K562 (cell line): ENCODE measurements around the gene POP7. TPM values are rescaled to one million over a fixed set of nuclear protein-coding genes. Genes with fewer than 3 reads are reported as not detected.

Experiments used
- ATAC-seq: fragments of 200-7000 bp; cut with Tn5 transposase; 3 replicates; pipeline ENCODE4 v1.9.1; 2020; ENCODE audit warnings: moderate library complexity
- BruUV-seq: library from RNA; stranded (reverse); fragments of 400-500 nt; replicated peaks from 2 replicates; lab custom pipeline; 2021; lab: Mats Ljungman, UMichigan
- CTCF ChIA-PET: fragments of 300-600 bp; formaldehyde crosslinking; extraction: SDS; loops from one replicate; lab custom pipeline; 2021; ENCODE audit warnings: low intra/inter-chr PET ratio; lab: Yijun Ruan, JAX
- POLR2A ChIA-PET: fragments of 300-600, 350-650 bp; sonication (Branson Sonifier 250); formaldehyde crosslinking; extraction: SDS; loops from one replicate; lab custom pipeline; 2021; ENCODE audit warnings: antibody characterized with exemption, inconsistent platforms; lab: Yijun Ruan, JAX
- DNase-seq, 4 experiments: peaks; one replicate each; pipeline versions ENCODE4 v3.0.0 to v3.0.0-alpha.2; 2011 to 2018; ENCODE audit warnings: low spot score in 3 of 4, mixed read lengths in 3 of 4; ENCODE audit errors: extremely low read depth in 1 of 4
- FAIRE-seq: peaks from 2 replicates; lab custom pipeline; 2011; peaks lifted over from hg19 to GRCh38; lab: Jason Lieb, UNC
- H2AFZ ChIP-seq: 2 replicates; pipeline ENCODE4 v1.6.0; 2011; ENCODE audit warnings: low read depth, low read length, control low read depth, inconsistent platforms
- H3K27ac ChIP-seq: fragments of 200-600 bp; 3 replicates; pipeline ENCODE4 v1.8.0; 2011; ENCODE audit warnings: low read depth, mild to moderate bottlenecking, control low read depth, inconsistent platforms, low read length, moderate library complexity, mixed read lengths; ENCODE audit errors: extremely low read depth
- H3K27me3 ChIP-seq, 2 experiments: fragments of 300-600 bp in 1 of 2; 2 replicates in 1 of 2; 3 replicates in 1 of 2; pipeline versions ENCODE4 v1.6.0 to v1.8.0; 2011; ENCODE audit warnings: inconsistent platforms in 2 of 2, low read length in 2 of 2, mild to moderate bottlenecking in 1 of 2, mixed read lengths in 1 of 2, moderate library complexity in 1 of 2; ENCODE audit not compliant: control insufficient read depth in 2 of 2, insufficient read depth in 2 of 2
- H3K36me3 ChIP-seq: fragments of 300-600 bp; 3 replicates; pipeline ENCODE4 v1.8.0; 2011; ENCODE audit warnings: mild to moderate bottlenecking, low read length, inconsistent platforms; ENCODE audit not compliant: control insufficient read depth, insufficient read depth
- H3K4me1 ChIP-seq, 2 experiments: fragments of 200-600 bp in 1 of 2; replicated peaks in 1 of 2; 2 replicates in 1 of 2; 3 replicates in 1 of 2; pipeline versions ENCODE4 v1.5.1 to v1.8.0; 2011; ENCODE audit warnings: inconsistent platforms in 2 of 2, low read length in 2 of 2, mild to moderate bottlenecking in 1 of 2, mixed read lengths in 1 of 2, moderate library complexity in 1 of 2; ENCODE audit not compliant: control insufficient read depth in 2 of 2, insufficient read depth in 2 of 2
- H3K4me2 ChIP-seq: 2 replicates; pipeline ENCODE4 v1.6.1; 2011; ENCODE audit warnings: low read length, control low read depth, inconsistent platforms, mixed read lengths; ENCODE audit not compliant: insufficient read depth
- H3K4me3 ChIP-seq: fragments of 200-600 bp; sonication (generic), shearing (Covaris generic); 2 replicates; pipeline ENCODE4 v1.5.1; 2016; ENCODE audit warnings: control low read depth, inconsistent platforms
- H3K79me2 ChIP-seq: fragments of 200-600 bp; 3 replicates; pipeline ENCODE4 v1.8.0; 2011; ENCODE audit warnings: low read length, inconsistent platforms; ENCODE audit not compliant: control insufficient read depth, insufficient read depth
- H3K9ac ChIP-seq, 2 experiments: 2 replicates each; pipeline versions ENCODE4 v1.6.0 to v1.6.1; 2011; ENCODE audit warnings: low read depth in 2 of 2, low read length in 2 of 2, control low read depth in 1 of 2, inconsistent platforms in 1 of 2, mild to moderate bottlenecking in 1 of 2, mixed read lengths in 1 of 2; ENCODE audit not compliant: insufficient read depth in 1 of 2
- H3K9me1 ChIP-seq: one replicate; pipeline ENCODE4 v1.6.0; 2011; ENCODE audit warnings: inconsistent platforms, mild to moderate bottlenecking, low read length, moderate library complexity; ENCODE audit not compliant: control insufficient read depth, insufficient read depth
- H3K9me3 ChIP-seq: replicated peaks from 2 replicates; pipeline ENCODE4 v1.5.1; 2011; ENCODE audit warnings: low read depth, low read length, inconsistent platforms; ENCODE audit not compliant: control insufficient read depth, insufficient read depth
- H4K20me1 ChIP-seq: replicated peaks from 2 replicates; pipeline ENCODE4 v1.6.1; 2011; ENCODE audit warnings: low read length, inconsistent platforms, mixed read lengths; ENCODE audit not compliant: control insufficient read depth, insufficient read depth
- ATF7 ChIP-seq: fragments of 450-650 bp; IDR thresholded peaks from 2 replicates; pipeline ENCODE4 v1.7.1; 2014; ENCODE audit warnings: mild to moderate bottlenecking, moderate library complexity
- CXXC5 ChIP-seq: fragments of 250-450 bp; sonication (Bioruptor Pico); IDR thresholded peaks from 2 replicates; pipeline ENCODE4 v1.8.0; 2022; ENCODE audit warnings: inconsistent platforms, mild to moderate bottlenecking, moderate library complexity
- E2F8 ChIP-seq: fragments of 450-650 bp; IDR thresholded peaks from 2 replicates; pipeline ENCODE4 v1.7.1; 2018; ENCODE audit warnings: mild to moderate bottlenecking, low read depth; ENCODE audit not compliant: partially characterized antibody
- ELF1 ChIP-seq: fragments of 200-800 bp; sonication (Bioruptor generic); IDR thresholded peaks from 2 replicates; pipeline ENCODE4 v1.6.1; 2016; ENCODE audit warnings: missing genetic modification characterization, missing compliant biosample characterization
- FOSL1 ChIP-seq: fragments of 200-800 bp; sonication (Bioruptor generic); conservative IDR thresholded peaks from 2 replicates; pipeline ENCODE4 v1.6.1; 2016; ENCODE audit warnings: missing genetic modification characterization, missing compliant biosample characterization
- FOXP4 ChIP-seq: sonication (generic); formaldehyde crosslinking; IDR thresholded peaks from 2 replicates; pipeline ENCODE4 v1.8.0; 2022; ENCODE audit warnings: mild to moderate bottlenecking, missing genetic modification reagents, borderline replicate concordance
- HSF4 ChIP-seq: fragments of 250-450 bp; sonication (Bioruptor Pico); IDR thresholded peaks from 2 replicates; pipeline ENCODE4 v2.1.2; 2022; ENCODE audit warnings: mild to moderate bottlenecking, moderate library complexity, borderline replicate concordance
- ILF3 ChIP-seq: fragments of 450-650 bp; IDR thresholded peaks from 2 replicates; pipeline ENCODE4 v1.6.1; 2018; ENCODE audit warnings: antibody characterized with exemption, mild to moderate bottlenecking, moderate library complexity, borderline replicate concordance
- MNT ChIP-seq, 2 experiments: fragments of 450-650 bp; conservative IDR thresholded peaks; 2 replicates each; pipeline ENCODE4 v1.6.1; 2017; ENCODE audit warnings: mild to moderate bottlenecking in 2 of 2, moderate library complexity in 2 of 2
- MXI1 ChIP-seq: IDR thresholded peaks from 2 replicates; pipeline ENCODE4 v1.6.1; 2011; ENCODE audit warnings: low read depth, mild to moderate bottlenecking, improper control_type of control experiment, low read length
- MYC ChIP-seq, 2 experiments: fragments of 250-450 bp in 1 of 2; sonication (Bioruptor Pico) in 1 of 2; IDR thresholded peaks; 2 replicates each; pipeline versions ENCODE4 v1.5.1 to v1.6.1; 2012 to 2021; ENCODE audit warnings: low read depth in 2 of 2, borderline replicate concordance in 1 of 2, improper control_type of control experiment in 1 of 2, low read length in 1 of 2, mild to moderate bottlenecking in 1 of 2, moderate library complexity in 1 of 2
- SIN3B ChIP-seq: fragments of 450-650 bp; IDR thresholded peaks from 2 replicates; pipeline ENCODE4 v1.6.1; 2017; ENCODE audit warnings: low read depth, mild to moderate bottlenecking, moderate library complexity
- TARDBP ChIP-seq: fragments of 450-650 bp; IDR thresholded peaks from 2 replicates; pipeline ENCODE4 v1.6.1; 2016
- ZNF197 ChIP-seq: fragments of 200-800 bp; sonication (Bioruptor generic); IDR thresholded peaks from 2 replicates; pipeline ENCODE4 v1.6.1; 2016; ENCODE audit warnings: low read depth, missing genetic modification characterization, missing compliant biosample characterization
- WGBS: fragments of 100-300 bp; shearing (Covaris generic); methylation state at CpG from one replicate; pipeline ENCODE4 v1.1.6; 2016; ENCODE audit warnings: low coverage, mixed read lengths; ENCODE audit not compliant: insufficient coverage; ENCODE audit errors: missing lambda C conversion rate; 5-methylcytosine and 5-hydroxymethylcytosine counted together
- in situ Hi-C: fragments of 300-500 bp; cut with MboI; formaldehyde crosslinking; loops from 4 replicates; pipeline ENCODE4 v1.15.0; 2018; ENCODE audit warnings: inconsistent platforms, mixed read lengths
- intact Hi-C: fragments of 100-400 bp; cut with micrococcal nuclease; formaldehyde crosslinking; loops from 2 replicates; pipeline ENCODE4 v1.14.2; 2022
- polyA plus RNA-seq, 8 experiments: library from polyadenylated mRNA; depleted of rRNA in 4 of 8; stranded (reverse) in 5 of 8; unstranded in 3 of 8; fragments of >200 nt; fragmentation: Nextera tagmentation in 2 of 8; fragmentation: Illumina TruSeq in 1 of 8; extraction: Ambion mirVana in 2 of 8; extraction: Trizol in 1 of 8; gene quantifications; 2 replicates each; pipeline versions ENCODE4 v1.2.1 to v1.2.3, GENCODE V29; 2011 to 2014; ENCODE audit warnings: inconsistent platforms in 1 of 8, missing spikeins in 1 of 8
- total RNA-seq, 7 experiments: library from RNA; depleted of rRNA in 6 of 7; stranded (reverse); fragments of >200 nt in 6 of 7; fragmentation: Illumina TruSeq in 2 of 7; extraction: Trizol in 2 of 7; gene quantifications; 2 replicates each; pipeline versions ENCODE4 v1.2.1 to v1.2.3, GENCODE V29; 2011 to 2021; ENCODE audit warnings: low replicate concordance in 1 of 7

Gene POP7
- total and polyA plus RNA-seq, 9 of the 15 experiments (the other 6 are each of a cell fraction or from before 2014, with no cell fraction given): 11.5 to 163 (median 68.9) TPM

- peaks cover 57% of the 10 kb centered on the region for H3K79me2 ChIP-seq
- peaks cover 35% of the 10 kb centered on the region; the same call in 2 of the 3 replicates for H3K36me3 ChIP-seq
- H3K9me3 ChIP-seq: no peaks in the 10 kb centered on the region
- CTCF ChIA-PET: interaction anchor here (0.7 to 1.4 kb wide), 2 partner anchors 128 to 160 kb away, joined by 3 read pairs; partner anchors contain the start of gene SLC12A9
- ATAC-seq (peak; percentile 5; the same call in 2 of the 3 replicates), DNase-seq (peak in 2 of 4 experiments; percentile 21 to 23), FAIRE-seq (peak; percentile 59)
- peak overlapping the region; percentile 92 for H3K4me3 ChIP-seq
- peaks cover 24% of the 10 kb centered on the region for H4K20me1 ChIP-seq
- 13% methylated on average over 6 of the region's 6 CpGs for WGBS
- intact Hi-C loops (loop anchor here (2.0 to 5.0 kb wide), 3 partner anchors 50 to 160 kb away; partner anchors contain the start of genes SLC12A9 and TFR2), in situ Hi-C loops (no loop called here)
- BruUV-seq: no TSS peak
- POLR2A ChIA-PET: interaction anchor here (1.1 to 2.5 kb wide), 9 partner anchors 10 to 183 kb away, joined by 3 to 16 read pairs (median 7); partner anchors contain the start of genes FBXO24, POP7 and SRRT
- peak overlapping the region; percentile 90 to 99 for H3K9ac ChIP-seq
- H2AFZ ChIP-seq: no peak overlapping the region
- peak overlapping the region; percentile 86 for H3K27ac ChIP-seq
- no peaks in the 10 kb centered on the region for H3K9me1 ChIP-seq
- no peaks in the 10 kb centered on the region for H3K27me3 ChIP-seq
- peaks cover 17 to 59% of the 10 kb centered on the region in 2 experiments for H3K4me1 ChIP-seq
- peak overlapping the region; percentile 92 for H3K4me2 ChIP-seq
- no peak for TF ChIP-seq HSF4 (CRISPR knock-in tag)
- no peak for TF ChIP-seq FOSL1 (tag)
- TF ChIP-seq ELF1: no peak
- TF ChIP-seq MNT (conservative IDR thresholded peaks at IDR 0.05): peak; percentile 44 to 52
- TF ChIP-seq MYC (IDR thresholded peaks at IDR 0.05; ENCODE audit: low read depth, low read length): peak; percentile 46; the same call in 1 of the 2 replicates
- no peak for TF ChIP-seq MYC (CRISPR knock-in tag; IDR thresholded peaks at IDR 0.05; ENCODE audit: borderline replicate concordance, low read depth)
- no peak for TF ChIP-seq SIN3B
- no peak for TF ChIP-seq ZNF197 (CRISPR knock-in tag)
- no peak for TF ChIP-seq ATF7
- TF ChIP-seq TARDBP: no peak
- no peak for TF ChIP-seq CXXC5 (CRISPR knock-in tag)
- TF ChIP-seq E2F8: no peak
- 0 out of 2 replicates have a peak, but pooled peaks have one; percentile 48 for TF ChIP-seq MXI1
- no peak for TF ChIP-seq FOXP4 (CRISPR knock-in tag)
- TF ChIP-seq ILF3: no peak
Observed at GRCh38 chr7:100692578-100692961, 13.4 kb upstream of the POP7 start.
